HG03521 (cell line): Measurements from ENCODE around the gene CD300LF.

Experiments used
- ATAC-seq: cut with Tn5 transposase; IDR thresholded peaks from one replicate; pipeline ENCODE4 v1.9.1; 2021; ENCODE audit warnings: mild to moderate bottlenecking, moderate library complexity; ENCODE audit not compliant: unreplicated experiment

Gene CD300LF

GRCh38 chr17:74691151-74691550, 21.6 kb downstream of the CD300LF start:
- no peak for ATAC-seq

DNA sequence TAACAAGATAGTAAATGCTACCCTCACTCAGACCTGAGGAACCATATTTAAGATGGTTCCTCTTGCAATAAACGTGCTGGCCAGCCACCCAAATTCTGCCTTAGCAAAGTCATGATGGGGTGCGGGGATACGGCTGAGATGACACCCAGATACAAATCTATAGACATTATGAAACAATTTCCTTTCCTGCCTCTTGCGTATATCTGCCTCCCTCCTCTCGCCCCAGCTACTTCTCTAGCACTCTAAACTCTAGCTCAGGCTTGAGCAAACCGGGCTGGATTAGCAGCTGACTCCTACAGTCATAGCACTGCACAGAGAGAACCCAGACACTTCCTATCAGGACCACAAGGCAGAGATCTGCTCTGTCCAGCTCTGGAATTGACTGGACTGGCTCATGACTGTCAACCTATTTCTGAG, 22.3 kb downstream of the CD300LF start:
- no peak for ATAC-seq

DNA sequence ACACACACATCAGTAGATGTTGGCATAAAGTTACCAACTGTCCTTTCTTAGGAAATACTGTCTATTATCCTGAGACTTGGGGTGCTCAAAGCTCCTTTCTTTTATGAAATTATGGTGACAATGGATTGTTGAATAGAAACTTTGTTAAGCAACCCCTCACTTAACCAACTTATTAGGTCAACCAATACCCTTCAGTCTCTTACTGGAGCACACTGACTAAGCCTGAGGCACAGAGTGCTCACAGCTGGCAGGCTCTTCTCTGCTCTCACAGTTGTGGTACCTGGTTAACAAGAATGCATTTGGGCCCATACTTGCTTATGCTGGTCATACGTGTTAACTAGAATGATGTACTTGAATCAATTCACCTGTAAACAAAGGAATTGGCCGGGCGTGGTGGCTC, 24.8 kb downstream of the CD300LF start:
- no peak for ATAC-seq

DNA sequence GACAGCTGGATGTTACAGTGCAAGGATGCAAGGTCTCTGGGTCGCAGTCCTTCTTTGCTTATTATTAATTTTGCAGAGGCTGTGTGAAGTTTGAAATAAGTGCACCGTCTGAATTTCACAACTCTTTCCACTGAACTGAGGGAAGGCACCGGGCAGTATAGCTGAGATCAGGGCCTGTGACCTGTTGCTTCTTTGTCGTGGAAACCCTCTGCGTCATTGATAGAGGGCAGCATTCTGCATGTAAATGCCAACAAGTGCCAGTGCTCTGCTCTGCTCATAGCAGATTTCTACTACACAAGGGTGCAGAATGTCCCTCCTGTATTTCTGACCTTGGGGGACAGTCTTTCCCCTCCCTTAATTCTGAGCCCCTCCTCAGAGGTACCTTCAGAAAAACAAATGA, 26.0 kb downstream of the CD300LF start:
- ATAC-seq, result no peak

DNA sequence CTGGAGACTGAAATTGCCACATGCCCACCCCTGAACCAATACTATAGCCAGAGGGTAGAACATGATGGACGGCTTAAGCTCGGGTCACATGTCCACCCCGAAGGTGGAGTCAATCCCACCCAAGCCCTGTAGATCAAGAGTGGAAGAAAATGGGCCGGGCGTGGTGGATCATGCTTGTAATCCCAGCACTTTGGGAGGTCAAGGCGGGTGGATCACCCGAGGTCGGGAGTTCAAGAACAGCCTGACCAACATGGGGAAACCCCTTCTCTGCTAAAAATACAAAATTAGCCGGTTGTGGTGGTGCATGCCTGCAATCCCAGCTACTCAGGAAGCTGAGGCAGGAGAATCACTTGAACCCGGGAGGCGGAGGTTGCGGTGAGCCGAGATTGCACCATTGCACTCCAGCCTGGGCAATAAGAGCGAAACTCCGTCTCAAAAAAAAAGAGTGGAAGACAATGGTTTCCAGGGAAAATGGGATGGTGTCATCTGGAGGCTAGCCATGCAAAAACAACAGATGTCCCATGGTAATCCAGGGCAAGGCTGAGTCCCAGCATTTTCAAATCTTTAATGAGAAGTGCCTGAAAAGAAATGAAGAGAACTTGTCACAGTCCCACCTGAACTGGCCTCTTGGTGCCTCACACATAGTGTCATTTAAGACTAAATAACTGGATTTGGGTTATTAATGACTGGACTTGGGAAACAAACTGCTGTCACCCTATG, 30.1 kb downstream of the CD300LF start:
- ATAC-seq, result no peak

DNA sequence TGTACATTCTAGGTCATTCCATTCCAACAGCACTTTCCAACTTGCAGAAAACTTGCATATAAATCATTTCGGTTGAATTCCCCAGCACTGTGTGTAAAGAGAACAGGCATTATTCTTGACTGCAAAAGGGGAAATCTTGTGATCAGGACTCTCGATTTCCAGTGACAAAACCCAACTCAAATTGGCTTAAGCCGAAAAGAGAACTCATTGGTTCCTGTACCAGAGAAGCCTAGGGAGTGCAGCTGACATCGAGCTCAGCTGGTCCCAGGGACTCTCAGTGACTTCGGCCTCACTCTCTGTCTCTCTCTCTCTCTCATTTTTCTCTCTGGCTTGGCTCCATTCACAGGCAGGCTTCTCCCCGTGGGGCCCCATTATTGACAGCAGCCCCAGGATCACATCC, 30.7 kb downstream of the CD300LF start:
- ATAC-seq, result no peak

- ATAC-seq, result no peak
These were observed 31.8 kb downstream of the CD300LF start for GRCh38 chr17:74680941-74681340.

DNA sequence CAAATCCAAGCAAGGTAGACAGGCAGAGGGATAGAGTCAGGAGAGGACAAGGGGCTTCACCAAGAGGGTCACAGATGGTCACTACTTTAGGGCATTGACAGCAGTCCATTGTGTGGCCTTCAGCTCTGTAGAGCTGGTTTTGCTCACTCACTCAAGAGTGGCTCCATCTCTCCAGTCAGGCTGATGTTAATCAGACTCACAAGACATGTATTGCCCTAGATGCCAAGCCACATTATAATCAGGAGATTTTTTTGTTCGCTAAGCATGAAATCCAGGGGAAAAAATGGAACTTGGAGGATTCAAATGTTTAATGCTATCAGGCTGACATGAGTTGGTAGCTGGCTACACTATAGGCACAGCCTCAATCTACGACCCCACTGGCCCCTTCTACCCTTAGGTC, 32.5 kb downstream of the CD300LF start:
- no peak for ATAC-seq

- ATAC-seq, result no peak
These were observed 33.3 kb downstream of the CD300LF start for GRCh38 chr17:74679374-74679773.

- ATAC-seq, result no peak
These were observed 34.2 kb downstream of the CD300LF start for GRCh38 chr17:74678541-74678940.

- no peak for ATAC-seq
These were observed 34.9 kb downstream of the CD300LF start for GRCh38 chr17:74677558-74678466.

- ATAC-seq, result no peak
These were observed 41.5 kb downstream of the CD300LF start for GRCh38 chr17:74671031-74671771.

DNA sequence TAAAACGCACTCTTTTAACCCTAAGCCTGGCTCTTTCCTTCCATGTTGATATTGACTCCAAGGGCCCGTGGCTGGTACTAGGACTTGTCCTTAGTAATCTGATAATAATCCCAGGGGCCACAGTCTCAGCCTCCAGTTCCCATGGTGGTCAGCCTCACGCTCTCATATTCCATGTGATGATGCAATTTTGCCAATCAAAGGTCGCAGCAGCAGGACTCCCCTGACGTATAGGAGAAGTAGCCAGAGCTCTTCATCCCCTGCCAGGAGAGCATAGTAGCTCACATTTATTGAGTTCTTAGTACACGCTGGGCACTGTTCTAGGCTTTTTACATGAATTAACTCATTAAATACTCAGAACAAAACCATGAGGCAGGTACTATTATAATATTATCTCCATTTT, 42.4 kb downstream of the CD300LF start:
- ATAC-seq, result no peak

GRCh38 chr17:74663561-74663960, 49.2 kb downstream of the CD300LF start:
- ATAC-seq, result no peak

GRCh38 chr17:74659889-74660288, 52.8 kb downstream of the CD300LF start:
- ATAC-seq, result no peak

DNA sequence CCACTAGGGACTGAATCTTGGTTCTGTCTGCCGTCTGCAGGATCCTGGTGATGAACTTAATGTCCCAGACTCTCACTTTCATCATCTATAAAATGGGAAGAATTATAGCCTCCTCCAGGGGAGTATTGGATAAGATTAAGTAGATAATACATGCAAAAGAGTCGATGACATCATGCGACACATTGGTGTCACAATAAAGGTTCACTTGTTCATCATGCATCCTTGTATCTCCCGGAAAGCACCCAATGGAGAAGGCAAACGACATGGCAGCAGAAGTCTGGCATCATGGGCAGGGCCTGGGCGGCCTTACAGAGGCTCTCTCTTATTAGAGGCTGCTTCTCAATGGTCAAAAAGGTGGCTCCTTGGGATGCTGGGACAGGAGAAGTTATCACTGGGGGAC, 54.1 kb downstream of the CD300LF start:
- no peak for ATAC-seq

GRCh38 chr17:74654742-74655141, 58.0 kb downstream of the CD300LF start:
- ATAC-seq, result no peak

DNA sequence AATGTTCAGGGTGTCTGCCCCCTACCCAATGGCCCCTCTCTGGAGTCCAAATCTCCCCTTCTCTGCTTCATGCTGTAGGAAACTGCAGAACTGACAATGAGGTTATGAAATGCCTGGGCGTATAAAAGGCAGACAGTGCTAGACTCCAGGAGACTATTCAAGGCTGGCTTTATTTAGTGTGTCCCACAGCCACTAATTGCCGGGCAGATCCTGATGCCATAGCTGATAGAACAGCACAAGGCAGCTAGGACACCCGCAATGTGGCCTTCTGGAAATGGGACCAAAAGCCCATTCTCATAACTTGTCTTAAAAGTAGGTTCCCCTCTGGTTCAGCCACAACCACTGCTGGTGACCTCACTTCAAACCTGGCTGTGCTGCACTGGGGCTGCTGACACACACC, 60.7 kb downstream of the CD300LF start:
- no peak for ATAC-seq

GRCh38 chr17:74649909-74650308, 62.8 kb downstream of the CD300LF start:
- ATAC-seq, result no peak

DNA sequence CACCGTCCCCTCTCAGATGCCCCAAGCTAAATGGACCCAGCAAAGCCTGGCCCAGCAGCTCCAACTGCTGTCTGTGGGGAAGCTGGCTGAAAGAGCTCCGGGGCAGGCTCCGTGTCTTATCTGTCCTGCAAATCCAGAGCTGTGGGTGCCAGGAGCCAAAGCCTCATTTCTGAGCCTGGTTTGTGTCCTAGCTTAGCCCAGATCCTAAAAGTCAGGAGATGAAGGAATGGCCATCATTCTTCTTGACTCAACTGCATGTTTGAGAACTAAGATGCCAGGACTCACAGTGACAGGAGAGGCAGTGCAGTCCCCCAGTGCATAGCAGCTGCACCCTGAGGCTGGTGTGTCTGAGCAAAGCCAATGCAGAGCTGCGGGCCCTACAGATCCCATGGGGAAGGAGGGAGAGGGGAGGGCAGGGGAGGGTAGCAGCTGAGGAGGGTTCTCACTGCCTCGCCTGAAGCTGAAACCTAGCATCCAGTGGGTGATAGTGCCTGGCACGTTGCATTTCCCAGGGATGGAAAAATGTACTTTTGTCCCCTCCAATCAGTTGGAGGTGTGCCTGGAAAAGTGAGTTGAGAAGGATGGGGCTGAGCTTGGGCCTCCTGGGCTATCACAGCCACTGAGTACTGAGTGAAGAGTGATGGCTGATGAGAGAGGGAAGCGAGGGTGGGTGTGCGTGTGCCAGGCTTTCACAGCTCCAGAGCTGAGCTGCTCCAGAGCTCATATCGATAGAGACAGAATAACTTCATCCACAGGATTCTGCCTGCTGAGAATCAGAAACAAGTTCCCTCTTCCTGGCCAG, 64.7 kb downstream of the CD300LF start:
- ATAC-seq, result no peak

DNA sequence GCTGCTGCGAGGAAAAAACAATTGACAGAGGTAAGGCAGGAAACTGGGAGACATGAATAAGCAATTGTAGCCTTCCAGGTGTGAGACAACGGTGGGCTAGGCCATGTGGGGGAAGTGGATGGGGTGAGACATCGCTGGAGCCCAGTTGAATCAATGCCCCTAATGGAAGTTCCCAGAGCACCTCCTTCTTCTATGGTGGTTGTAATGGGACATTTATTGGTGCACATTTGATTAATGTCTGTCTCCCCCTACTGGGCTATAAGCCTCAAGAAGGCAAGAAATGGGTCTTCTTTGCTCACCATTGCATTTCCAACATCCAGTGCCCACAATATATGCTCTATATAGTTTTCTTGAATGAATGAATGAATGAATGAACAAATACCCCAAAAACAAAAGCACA, 66.5 kb downstream of the CD300LF start:
- ATAC-seq, result no peak
